ENCODE data around the gene GPR158.

The GPR158 gene

GRCh38 chr10:25504306-25504705 is 329.5 kb downstream of the GPR158 start:
- DNase-seq (ENCODE audit: low spot score): no peak

GRCh38 chr10:25504838-25505237 is 330.0 kb downstream of the GPR158 start:
- DNase-seq (ENCODE audit: low spot score): no peak

DNA sequence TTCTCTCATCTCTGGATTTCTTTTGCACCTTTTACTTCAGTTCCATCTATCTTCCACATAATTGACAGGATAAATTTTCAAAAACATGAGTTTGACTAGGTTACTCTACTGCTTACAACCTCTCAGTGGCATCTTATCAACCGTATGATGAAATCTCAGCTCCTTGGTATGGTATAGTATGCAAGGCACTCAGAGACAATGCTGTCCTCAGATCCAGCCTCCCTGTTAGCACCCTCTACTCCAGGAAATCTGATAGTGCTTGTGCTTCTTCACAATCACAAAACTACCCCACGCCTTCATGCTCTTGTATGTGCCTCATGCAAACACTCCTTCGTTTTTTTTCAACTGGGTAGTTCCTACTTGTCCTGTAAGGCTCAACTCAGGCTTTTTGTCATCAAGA is 330.7 kb downstream of the GPR158 start:
- no peak for DNase-seq (ENCODE audit: low spot score)

DNA sequence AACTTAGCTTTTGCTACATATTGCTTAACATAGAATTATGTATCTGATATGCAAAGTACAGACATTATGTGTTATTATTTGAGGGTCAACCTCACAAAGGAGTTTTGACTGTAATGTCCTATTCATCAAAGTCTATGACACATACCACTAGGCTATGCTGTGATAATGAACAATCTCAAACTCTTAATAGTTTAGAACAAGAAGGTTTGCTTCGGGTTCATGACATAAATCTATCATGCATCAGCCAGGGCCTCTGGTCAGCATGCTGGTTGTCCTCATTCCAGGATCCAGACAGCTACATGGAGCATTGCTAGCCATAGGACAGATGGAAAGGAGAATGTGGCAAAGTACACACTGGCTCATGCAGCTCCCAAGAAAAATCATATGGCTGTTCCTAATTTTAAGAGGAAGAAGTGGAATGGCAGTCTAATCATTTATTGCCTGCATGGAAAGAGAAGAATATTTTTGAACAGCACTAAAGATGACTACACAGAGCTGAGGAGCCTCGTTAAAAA is 332.1 kb downstream of the GPR158 start:
- no peak for DNase-seq (ENCODE audit: low spot score)

DNA sequence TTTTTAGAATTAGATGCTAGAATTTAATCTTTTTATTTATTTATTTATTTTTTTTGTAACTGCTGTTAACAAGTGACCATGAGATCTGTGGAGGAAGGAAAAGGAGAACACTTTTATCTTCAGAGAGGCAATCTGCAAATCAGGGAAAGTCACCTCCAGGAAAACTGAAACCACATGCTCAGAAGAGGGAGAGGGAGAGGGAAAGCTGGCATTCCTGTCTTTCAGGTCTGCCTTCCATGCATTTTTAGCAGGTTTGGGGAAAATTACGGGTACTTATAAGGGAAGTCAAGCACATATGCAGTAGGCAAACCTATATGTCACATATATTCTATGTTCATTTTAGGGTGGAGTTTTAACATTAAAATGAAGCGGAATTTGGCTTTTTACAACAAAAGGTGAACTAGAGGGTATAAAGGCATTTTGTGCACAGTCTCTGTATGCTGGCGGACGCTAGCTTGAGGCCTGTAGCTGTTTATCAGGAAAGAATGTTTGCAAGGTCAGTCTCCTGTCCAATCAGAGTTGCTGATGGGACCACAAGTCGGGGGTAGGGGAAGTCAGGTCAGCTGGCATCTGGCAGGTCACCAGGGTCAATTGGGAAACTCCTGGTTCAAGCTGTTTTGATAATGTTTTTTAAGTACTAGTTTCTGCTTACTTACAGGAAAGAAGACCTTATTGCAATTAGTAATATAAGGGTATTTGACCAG is 333.5 kb downstream of the GPR158 start:
- no peak for DNase-seq (ENCODE audit: low spot score)

GRCh38 chr10:25509151-25509550 is 334.4 kb downstream of the GPR158 start:
- no peak for DNase-seq (ENCODE audit: low spot score)

GRCh38 chr10:25522294-25522693 is 347.5 kb downstream of the GPR158 start:
- DNase-seq (ENCODE audit: low spot score): no peak

DNA sequence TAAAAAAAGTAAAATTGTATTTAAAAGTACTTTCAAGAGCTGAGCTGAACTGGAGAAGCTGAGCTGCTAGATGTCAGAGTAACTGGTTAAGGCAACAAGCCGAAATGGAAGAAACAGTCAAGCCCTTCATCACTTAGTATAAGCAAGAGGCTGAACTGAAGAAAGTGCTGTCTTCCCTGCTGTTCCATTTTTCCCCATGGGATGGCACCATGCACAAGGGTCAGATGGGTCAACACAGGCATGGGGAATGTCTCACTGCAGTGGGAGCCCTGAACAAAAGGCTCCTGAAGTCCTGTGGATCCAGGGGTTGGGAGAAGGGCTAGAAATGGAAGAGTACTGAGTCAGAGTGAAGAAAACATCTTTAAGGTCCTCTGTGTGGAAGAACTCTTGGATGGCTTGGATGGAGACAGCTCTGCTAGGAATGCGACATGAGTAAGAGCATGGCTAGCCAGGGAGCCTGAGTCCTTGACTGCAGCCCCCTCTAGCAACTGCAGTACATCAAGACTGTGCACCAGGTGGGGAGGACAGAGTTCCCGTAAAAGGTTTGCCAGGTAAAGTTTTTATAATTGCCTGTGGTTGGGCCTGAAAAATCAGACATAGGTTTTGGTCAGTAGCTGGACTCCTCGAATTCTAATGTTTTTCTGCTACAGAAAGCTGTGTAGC is 348.3 kb downstream of the GPR158 start:
- DNase-seq (ENCODE audit: low spot score): no peak

DNA sequence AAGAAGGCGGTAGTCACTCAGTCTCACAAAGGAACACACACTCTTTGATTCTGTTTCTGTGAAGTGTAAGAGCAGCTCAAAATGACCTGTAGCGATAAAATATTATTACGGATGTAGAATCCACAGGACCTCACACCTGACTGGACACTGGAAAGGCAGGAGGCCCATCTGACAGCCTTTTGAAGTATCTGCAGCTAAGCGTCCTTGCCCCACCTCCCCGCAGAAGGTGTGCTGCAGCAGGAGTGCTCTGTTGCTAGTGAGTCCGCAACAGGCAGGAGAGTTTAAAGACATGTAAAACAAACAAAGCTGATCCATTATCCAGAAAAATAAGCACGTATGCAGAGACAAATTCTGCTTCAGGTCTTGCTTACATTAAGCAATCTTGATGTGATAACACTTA is 355.5 kb downstream of the GPR158 start:
- DNase-seq (ENCODE audit: low spot score): no peak

GRCh38 chr10:25531457-25532061 is 356.8 kb downstream of the GPR158 start:
- no peak for DNase-seq (ENCODE audit: low spot score)

- no peak for DNase-seq (ENCODE audit: low spot score)
Measured at GRCh38 chr10:25532213-25532612, 357.4 kb downstream of the GPR158 start.

DNA sequence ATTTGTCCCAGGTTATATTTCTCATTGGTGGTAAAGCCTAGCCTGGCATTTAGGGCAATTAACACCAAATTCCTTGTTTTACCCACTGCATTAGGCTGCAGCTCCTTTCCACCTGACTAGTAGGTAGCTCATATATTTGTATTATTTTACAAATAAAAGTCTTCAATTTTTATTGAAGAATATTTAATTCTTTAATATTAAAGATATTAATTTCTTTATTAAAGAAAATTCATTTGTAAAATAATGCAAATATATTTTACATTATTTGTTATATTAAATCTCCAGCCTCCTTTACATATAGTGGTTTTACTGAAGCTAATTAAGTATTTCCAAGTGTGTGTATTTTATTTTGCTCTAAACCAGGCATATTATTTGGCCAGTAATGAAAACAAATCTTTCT is 361.2 kb downstream of the GPR158 start:
- DNase-seq (ENCODE audit: low spot score): no peak

GRCh38 chr10:25547382-25547781 is 372.6 kb downstream of the GPR158 start:
- DNase-seq (ENCODE audit: low spot score): no peak

DNA sequence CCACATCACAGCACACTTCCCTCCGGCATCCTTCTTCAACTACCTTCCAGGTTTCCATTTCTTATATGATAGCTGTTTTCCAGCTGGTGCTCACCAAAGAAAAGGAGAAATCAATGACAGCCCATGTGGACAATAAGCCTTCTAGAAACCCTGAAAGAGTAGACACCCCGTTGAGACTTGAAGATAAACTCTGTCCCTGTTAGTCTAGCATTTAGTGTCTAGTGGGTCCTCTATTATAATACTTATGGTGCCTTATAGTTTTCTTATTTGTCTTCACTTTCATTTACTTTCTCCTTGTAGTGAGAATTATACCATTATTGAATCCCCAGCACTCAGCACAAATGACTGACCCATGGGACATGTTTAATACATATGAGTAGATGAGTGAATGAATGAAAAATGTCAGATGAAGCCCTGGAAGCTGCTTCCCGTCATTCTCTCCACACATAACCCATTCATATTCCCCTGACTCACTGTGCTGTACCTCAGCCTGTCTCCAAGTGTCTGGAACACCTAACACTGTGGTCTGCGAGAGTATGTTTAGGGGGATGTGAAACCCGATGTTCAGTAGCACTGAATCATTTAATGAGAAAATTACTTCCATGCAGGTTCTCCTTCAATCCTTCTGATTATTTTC is 377.6 kb downstream of the GPR158 start:
- no peak for DNase-seq (ENCODE audit: low spot score)

DNA sequence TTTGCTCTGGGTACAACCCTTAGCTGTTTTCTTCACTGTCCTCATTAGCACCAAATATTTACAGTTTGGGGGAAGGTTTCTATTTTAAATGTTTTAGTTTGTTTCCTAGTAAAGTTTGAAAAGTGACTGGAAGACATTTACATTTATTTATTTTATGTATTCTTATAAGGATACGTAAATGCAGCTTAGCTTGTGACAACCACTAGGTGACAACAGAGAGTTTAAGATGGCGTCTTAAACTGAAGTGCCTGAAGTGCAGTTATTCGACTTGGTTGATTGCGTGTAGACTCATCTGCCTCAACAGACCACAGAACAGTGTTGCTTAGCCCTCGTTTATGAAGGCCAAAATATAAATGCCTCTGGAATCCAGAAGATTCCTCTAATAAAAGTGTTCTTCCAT is 381.1 kb downstream of the GPR158 start:
- no peak for DNase-seq (ENCODE audit: low spot score)

- DNase-seq (ENCODE audit: low spot score): no peak
Measured at GRCh38 chr10:25556457-25556856, 381.7 kb downstream of the GPR158 start.

GRCh38 chr10:25557136-25557535 is 382.3 kb downstream of the GPR158 start:
- no peak for DNase-seq (ENCODE audit: low spot score)

DNA sequence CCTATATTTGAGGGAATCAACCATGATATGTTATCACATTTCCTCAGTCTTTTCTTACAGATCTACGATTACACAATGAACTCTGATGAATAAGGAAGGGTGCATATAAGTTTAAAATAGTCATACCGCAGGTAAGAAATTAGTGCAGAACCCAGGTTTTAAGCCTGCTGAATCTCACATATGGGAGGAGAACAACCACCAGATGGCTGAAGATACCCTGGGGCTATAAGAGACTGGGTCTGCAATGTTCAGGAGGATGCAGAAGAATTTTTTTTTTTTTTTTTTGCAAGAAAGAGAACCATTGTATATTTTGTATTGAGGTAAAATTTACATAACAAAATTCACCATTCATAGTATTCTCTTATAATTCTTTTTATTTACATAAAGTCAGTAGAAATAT is 387.0 kb downstream of the GPR158 start:
- DNase-seq (ENCODE audit: low spot score): no peak

DNA sequence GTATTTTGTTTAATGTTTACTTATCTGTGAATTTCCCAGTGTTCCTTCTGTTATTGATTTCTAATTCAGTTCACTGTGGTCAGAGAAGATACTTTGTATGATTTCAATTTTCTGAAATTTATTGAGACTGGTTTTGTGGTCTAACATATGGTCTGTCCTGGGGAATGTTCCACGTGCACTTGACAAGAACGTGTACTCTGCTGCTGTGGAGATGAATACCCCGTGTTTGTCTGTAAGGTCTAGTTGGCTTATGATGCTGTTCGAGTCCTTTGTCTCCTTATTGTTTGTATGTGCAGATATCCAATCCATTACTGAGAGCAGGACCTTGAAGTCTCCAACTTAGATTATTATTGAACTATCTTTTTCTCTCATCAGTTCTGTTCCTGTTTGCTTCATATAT is 387.7 kb downstream of the GPR158 start:
- DNase-seq (ENCODE audit: low spot score): no peak

DNA sequence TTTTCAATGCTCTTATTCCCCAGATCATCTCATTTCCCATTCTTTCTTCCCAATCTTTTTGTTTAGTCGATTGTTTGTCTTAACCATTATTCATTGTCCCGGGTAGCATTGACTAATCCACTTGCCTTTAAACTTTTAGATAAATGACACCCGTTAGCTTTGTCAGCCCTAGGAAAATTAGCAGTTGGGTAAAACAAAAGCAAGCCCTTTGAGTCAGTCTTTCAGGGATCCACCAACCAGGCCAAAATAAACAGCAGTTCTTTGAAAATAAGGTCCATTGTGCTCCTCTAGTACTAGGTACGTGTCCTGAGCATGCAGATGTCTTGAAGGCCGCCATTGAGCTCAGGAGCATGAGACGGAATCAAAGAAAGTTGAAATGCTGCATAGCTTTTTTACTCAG is 389.6 kb downstream of the GPR158 start:
- DNase-seq (ENCODE audit: low spot score): no peak

GRCh38 chr10:25565570-25565969 is 390.8 kb downstream of the GPR158 start:
- no peak for DNase-seq (ENCODE audit: low spot score)

DNA sequence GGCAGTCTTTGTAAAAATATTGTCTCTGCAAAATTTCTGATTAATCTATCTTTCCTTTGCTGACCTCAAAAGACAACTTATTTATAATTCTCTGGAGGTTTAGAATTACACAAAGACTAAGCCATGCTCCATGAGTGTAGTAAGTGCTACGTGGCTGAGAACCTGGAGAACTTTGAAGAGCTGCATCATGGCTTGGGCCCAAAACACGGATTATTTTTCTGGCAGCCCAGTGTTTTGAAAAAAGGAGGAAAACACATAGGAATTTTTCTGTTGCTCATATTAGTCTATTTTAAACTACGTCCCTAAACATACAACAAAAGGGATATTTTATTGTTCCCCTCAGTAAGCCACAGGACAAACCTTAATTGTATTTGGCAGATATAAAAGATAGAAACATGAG is 398.5 kb downstream of the GPR158 start:
- DNase-seq (ENCODE audit: low spot score): no peak

DNA sequence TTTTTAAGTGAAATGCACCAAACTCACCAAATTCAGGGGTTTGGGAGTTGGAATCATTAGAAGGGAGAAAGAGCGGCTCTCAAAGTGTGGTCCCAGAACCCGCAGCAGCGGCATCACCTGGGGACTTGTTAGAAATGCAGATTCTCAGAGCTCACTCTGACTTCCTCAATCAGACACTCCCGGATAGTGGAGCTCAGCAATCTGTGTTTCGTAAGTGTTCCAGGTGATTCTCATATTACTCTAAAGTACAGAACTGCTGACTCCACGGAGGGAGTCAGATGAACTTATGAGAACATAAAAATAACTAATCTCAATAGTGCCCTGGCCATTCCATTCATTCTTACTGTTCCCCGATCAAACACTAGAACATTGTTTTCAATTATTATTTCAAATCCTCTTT is 400.5 kb downstream of the GPR158 start:
- no peak for DNase-seq (ENCODE audit: low spot score)
